ENCODE results near the gene GABRQ.

Gene GABRQ

GRCh38 chrX:152637649-152638442 is at the start of gene GABRQ:
TSS of gene GABRQ (plus strand) at chrX:152637895. CDS start at chrX:152638203, 308 bp downstream.
- peak; percentile 17 for DNase-seq

GRCh38 chrX:152588206-152588605 is 49.5 kb upstream of the GABRQ start:
- DNase-seq: no peak

- no peak for DNase-seq
Measured at GRCh38 chrX:152600853-152601633, 36.7 kb upstream of the GABRQ start.

GRCh38 chrX:152601848-152602616 is 35.7 kb upstream of the GABRQ start:
- peak; percentile 10 for DNase-seq

- no peak for DNase-seq
Measured at GRCh38 chrX:152614791-152615190, 22.9 kb upstream of the GABRQ start.

GRCh38 chrX:152619897-152620296 is 17.8 kb upstream of the GABRQ start:
- no peak for DNase-seq

- DNase-seq: peak; percentile 26
Measured at GRCh38 chrX:152632445-152633097, 5.1 kb upstream of the GABRQ start.

GRCh38 chrX:152635941-152636340 is 1.8 kb upstream of the GABRQ start:
- DNase-seq: peak; percentile 25

GRCh38 chrX:152638443-152638904 is 779 bp downstream of the GABRQ start:
- no peak for DNase-seq

GRCh38 chrX:152639426-152639825 is 1.7 kb downstream of the GABRQ start:
- no peak for DNase-seq

GRCh38 chrX:152640034-152640818 is 2.5 kb downstream of the GABRQ start:
- no peak for DNase-seq

GRCh38 chrX:152641256-152641875 is 3.7 kb downstream of the GABRQ start:
- DNase-seq: no peak

- no peak for DNase-seq
Measured at GRCh38 chrX:152641996-152642395, 4.3 kb downstream of the GABRQ start.

GRCh38 chrX:152642931-152643564 is 5.4 kb downstream of the GABRQ start:
- no peak for DNase-seq

- DNase-seq: no peak
Measured at GRCh38 chrX:152646961-152647360, 9.3 kb downstream of the GABRQ start.

- DNase-seq: no peak
Measured at GRCh38 chrX:152647978-152648377, 10.3 kb downstream of the GABRQ start.

- DNase-seq: no peak
Measured at GRCh38 chrX:152652060-152652459, 14.4 kb downstream of the GABRQ start.

- DNase-seq: no peak
Measured at GRCh38 chrX:152652467-152652866, 14.8 kb downstream of the GABRQ start.

GRCh38 chrX:152656087-152656486 is 18.4 kb downstream of the GABRQ start:
- no peak for DNase-seq

GRCh38 chrX:152656890-152657289 is 19.2 kb downstream of the GABRQ start:
- DNase-seq: no peak

GRCh38 chrX:152658302-152658701 is 20.6 kb downstream of the GABRQ start:
- DNase-seq: no peak

Measured in hematopoietic multipotent progenitor cell treated with erythropoietin and hydrocortisone succinate and interleukin-3 and kit ligand, for 8 days (in vitro differentiated cells).